Fibroblast of lung (primary cell): Measurements from ENCODE around the gene GGCT.

Source experiments
- EZH2 ChIP-seq: IDR thresholded peaks from 2 replicates; pipeline ENCODE4 v1.5.1; 2012; ENCODE audit warnings: low read length, control low read depth, mild to moderate bottlenecking; ENCODE audit errors: missing control alignments
- TF ChIP-seq, protein P1 (sequence below), 2 donors: IDR thresholded peaks in 1 of 2; conservative IDR thresholded peaks in 1 of 2; 1 replicate in 1 of 2; 2 replicates in 1 of 2; pipeline ENCODE4 v1.5.1; 2011 to 2012; ENCODE audit warnings: low read length in 2 of 2, control low read depth in 1 of 2, inconsistent platforms in 1 of 2, low read depth in 1 of 2, mild to moderate bottlenecking in 1 of 2

DNA sequence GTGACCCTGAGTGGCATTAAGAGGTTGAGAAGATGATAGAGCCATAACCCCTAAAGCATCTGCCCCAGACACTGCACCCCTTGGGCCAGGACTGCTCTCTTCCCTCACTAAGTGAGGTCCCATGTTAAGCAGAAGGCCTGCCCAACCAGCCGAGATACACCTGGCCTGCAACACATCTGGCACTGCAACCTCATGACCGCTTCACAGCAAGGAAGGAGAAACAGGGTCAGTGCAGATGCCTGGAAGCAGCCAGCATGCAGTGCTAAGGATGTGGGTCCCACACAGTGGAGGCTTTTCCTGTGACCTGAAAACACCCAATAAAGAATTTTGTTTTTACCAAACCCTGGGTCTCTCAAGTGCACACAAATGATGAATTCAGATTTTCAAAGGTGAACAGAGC lies 33.4 kb downstream of the GGCT start:
- TF ChIP-seq, protein P1, sequence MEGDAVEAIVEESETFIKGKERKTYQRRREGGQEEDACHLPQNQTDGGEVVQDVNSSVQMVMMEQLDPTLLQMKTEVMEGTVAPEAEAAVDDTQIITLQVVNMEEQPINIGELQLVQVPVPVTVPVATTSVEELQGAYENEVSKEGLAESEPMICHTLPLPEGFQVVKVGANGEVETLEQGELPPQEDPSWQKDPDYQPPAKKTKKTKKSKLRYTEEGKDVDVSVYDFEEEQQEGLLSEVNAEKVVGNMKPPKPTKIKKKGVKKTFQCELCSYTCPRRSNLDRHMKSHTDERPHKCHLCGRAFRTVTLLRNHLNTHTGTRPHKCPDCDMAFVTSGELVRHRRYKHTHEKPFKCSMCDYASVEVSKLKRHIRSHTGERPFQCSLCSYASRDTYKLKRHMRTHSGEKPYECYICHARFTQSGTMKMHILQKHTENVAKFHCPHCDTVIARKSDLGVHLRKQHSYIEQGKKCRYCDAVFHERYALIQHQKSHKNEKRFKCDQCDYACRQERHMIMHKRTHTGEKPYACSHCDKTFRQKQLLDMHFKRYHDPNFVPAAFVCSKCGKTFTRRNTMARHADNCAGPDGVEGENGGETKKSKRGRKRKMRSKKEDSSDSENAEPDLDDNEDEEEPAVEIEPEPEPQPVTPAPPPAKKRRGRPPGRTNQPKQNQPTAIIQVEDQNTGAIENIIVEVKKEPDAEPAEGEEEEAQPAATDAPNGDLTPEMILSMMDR (conservative IDR thresholded peaks at IDR 0.05 in 1 of 2, IDR thresholded peaks at IDR 0.05 in 1 of 2; ENCODE audit: low read depth in 1 of 2, low read length in 2 of 2) = no peak
- TF ChIP-seq EZH2 = no peak
